Ishikawa (cell line): ENCODE results near the gene ZMIZ1.

Source experiments
- CREB1 ChIP-seq: IDR thresholded peaks from 2 replicates; pipeline ENCODE4 v1.6.1; 2012; ENCODE audit warnings: low read depth
- EGR1 ChIP-seq: IDR thresholded peaks from 2 replicates; pipeline ENCODE4 v1.6.1; 2012
- EP300 ChIP-seq: IDR thresholded peaks from 2 replicates; pipeline ENCODE4 v1.6.1; 2012; ENCODE audit warnings: borderline replicate concordance
- NFIC ChIP-seq: IDR thresholded peaks from 2 replicates; pipeline ENCODE4 v1.6.1; 2012
- RAD21 ChIP-seq: IDR thresholded peaks from 2 replicates; pipeline ENCODE4 v1.6.1; 2012; ENCODE audit warnings: low read depth
- TAF1 ChIP-seq: IDR thresholded peaks from 2 replicates; pipeline ENCODE4 v1.6.1; 2012; ENCODE audit warnings: low read depth, mild to moderate bottlenecking
- YY1 ChIP-seq: IDR thresholded peaks from 2 replicates; pipeline ENCODE4 v1.6.1; 2012; ENCODE audit warnings: low read depth
- TF ChIP-seq, protein P1 (sequence below): IDR thresholded peaks from 2 replicates; pipeline ENCODE4 v1.6.1; 2012; ENCODE audit warnings: low read depth, mild to moderate bottlenecking
- TF ChIP-seq, protein P2 (sequence below): IDR thresholded peaks from 2 replicates; pipeline ENCODE4 v1.6.1; 2012

DNA sequence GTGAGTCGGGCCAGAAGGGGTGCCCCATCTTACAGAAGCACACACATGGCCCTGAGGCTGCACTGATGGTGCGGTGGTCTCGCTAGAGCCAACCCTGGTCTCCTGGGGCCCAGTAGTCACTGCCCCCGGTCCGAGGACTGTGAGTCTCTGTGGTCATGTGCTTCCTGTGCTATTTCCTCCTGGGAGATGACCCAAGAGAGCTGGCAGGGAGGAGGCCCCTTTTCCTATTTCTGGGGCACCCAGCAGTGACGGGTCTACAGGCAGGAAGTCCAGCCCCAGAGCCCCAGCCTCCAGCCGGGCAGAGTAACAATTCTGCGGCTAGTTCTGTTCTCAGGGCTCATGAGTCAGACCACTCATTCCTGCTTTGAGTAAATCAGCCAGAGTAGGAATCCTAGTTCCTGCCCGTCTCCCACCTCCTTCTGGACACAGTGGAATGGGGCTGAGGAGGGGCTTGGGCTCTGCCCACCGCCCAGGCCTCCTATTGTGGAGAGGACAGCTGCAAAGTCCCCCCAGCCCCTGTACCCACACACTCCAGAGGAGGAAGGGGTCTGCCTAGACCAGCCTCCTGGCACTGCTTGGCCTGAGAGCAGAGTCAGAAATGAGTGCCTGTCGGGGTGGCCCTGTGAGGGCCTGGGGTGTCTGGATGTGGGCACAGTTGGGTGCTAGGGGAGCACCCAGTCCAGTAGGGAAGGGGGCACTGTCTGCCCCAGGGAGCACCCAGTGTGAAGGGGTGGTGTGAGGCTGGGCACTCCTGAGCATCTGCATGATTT, 198.0 kb downstream of the ZMIZ1 start:
- TF ChIP-seq EGR1 (no peak), NFIC (no peak), EP300 (no peak), TAF1 (no peak), YY1 (no peak), CREB1 (no peak), RAD21 (no peak)
- TF ChIP-seq, protein P1, sequence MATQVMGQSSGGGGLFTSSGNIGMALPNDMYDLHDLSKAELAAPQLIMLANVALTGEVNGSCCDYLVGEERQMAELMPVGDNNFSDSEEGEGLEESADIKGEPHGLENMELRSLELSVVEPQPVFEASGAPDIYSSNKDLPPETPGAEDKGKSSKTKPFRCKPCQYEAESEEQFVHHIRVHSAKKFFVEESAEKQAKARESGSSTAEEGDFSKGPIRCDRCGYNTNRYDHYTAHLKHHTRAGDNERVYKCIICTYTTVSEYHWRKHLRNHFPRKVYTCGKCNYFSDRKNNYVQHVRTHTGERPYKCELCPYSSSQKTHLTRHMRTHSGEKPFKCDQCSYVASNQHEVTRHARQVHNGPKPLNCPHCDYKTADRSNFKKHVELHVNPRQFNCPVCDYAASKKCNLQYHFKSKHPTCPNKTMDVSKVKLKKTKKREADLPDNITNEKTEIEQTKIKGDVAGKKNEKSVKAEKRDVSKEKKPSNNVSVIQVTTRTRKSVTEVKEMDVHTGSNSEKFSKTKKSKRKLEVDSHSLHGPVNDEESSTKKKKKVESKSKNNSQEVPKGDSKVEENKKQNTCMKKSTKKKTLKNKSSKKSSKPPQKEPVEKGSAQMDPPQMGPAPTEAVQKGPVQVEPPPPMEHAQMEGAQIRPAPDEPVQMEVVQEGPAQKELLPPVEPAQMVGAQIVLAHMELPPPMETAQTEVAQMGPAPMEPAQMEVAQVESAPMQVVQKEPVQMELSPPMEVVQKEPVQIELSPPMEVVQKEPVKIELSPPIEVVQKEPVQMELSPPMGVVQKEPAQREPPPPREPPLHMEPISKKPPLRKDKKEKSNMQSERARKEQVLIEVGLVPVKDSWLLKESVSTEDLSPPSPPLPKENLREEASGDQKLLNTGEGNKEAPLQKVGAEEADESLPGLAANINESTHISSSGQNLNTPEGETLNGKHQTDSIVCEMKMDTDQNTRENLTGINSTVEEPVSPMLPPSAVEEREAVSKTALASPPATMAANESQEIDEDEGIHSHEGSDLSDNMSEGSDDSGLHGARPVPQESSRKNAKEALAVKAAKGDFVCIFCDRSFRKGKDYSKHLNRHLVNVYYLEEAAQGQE, result no peak
- TF ChIP-seq, protein P2, sequence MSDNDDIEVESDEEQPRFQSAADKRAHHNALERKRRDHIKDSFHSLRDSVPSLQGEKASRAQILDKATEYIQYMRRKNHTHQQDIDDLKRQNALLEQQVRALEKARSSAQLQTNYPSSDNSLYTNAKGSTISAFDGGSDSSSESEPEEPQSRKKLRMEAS, result no peak; the same call in 1 of the 2 replicates
